ENCODE results near the gene DBP.
"Not testable (repeated sequence)": the region's sequence is repeated elsewhere in the genome, so short reads cannot be mapped to it uniquely, and the experiment has no call there.

DBP gene, protein sequence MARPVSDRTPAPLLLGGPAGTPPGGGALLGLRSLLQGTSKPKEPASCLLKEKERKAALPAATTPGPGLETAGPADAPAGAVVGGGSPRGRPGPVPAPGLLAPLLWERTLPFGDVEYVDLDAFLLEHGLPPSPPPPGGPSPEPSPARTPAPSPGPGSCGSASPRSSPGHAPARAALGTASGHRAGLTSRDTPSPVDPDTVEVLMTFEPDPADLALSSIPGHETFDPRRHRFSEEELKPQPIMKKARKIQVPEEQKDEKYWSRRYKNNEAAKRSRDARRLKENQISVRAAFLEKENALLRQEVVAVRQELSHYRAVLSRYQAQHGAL

DNA sequence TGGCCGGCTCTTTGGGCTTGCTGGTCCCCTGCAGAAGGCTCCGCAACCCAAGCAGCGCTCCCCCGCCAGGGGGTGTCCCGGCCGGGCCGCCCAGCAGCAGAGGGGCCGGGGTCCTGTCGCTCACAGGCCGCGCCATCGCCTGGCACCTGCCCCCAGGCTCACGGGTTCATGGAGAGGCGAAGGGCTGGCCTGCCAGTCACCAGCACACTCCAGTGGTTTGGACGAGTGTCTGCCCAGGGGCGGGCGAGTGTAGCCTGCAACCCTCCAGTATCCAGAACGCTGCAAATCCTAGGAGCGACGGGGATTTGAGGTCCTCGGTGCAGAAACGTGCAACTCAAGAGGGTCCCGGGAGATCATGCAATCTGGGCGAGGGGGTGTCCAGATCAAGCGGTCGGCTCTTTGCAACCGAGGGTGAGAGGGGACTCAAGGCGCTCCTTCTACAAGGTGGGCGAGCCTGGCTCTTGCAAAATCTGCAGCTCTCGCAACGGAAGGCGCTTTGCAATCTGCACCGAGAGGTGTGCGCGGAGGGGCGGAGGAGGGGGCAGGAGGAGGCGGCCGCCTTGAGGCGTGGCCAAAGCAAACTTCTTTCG, at the start of gene DBP:
Gene DBP, minus strand, starts transcription at position 521 of the 590 bp plus-strand sequence. Its CDS starts 385 bp downstream, at position 136.
- DNase-seq (ENCODE audit: low spot score): no peak

DNA sequence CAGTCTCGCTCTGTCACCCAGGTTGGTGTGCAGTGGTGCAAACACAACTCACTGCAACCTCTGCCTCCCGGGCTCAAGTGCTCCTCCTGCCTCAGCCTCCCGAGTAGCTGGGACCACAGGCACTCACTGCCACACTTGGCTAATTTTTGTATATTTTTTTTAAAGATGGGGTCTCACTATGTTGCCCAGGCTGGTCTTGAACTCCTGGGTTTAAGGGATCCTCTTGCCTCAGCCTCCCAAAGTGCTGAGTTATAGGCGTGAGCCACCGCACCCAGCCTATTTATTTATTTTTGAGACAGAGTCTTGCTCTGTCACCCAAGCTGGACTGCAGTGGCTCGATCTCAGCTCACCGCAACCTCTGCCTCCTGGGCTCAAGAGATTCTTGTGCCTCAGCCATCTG, 49.5 kb upstream of the DBP start:
- not testable (repeated sequence) for DNase-seq (ENCODE audit: low spot score)

DNA sequence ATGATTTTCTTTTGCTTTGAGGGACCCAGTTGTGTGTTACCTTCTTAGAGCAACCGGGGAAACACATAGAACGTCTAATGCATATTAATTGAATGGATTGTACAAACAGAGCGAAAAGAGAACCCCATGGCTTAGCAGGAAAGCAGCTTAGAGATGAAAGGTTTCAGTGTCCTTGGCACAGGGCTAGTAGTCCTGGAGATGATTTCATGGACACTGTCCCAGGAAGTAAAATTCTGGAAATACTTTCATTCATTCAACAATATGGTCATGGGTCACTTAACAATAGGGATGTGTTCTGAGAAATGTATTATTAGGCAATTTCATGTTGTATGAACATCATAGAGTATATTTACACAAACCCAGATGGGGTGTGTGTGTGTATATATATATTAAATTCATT, 48.9 kb upstream of the DBP start:
- no peak for DNase-seq (ENCODE audit: low spot score)

DNA sequence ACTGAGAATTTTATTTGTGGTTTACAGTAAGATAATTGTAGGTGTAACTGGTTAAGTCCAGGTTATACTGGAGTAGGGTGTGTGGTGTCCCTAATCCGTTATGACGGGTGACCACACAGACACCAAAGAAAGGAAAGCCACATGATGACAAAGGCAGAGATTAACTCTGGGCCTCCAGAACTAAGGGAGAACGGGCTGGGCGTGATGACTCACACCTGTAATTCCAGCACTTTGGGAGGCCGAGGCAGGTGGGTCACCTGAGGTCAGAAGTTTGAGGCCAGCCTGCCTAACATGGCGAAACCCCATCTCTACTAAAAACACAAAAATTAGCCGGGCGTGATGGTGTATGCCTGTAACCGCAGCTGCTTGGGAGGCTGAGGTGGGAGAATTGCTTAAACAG, 48.4 kb upstream of the DBP start:
- no peak for DNase-seq (ENCODE audit: low spot score)

DNA sequence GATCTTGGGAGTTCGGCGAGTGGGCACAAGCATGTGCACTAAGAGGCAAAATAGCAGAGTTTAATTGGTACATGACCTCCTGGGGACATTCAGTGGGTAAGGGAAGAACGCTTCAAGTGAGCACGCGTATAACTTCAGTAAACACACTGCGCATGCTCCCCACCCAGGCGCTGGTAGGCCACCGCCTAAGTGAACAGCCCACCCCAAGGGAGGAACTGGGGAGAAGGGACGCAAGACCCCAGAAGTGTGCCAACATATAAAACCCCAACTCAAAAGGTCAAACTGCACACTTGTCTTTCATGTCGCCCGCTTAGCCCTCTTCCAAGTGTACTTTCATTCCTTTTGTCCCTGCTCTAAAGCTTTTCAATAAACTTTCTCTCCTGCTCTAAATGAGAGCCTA, 46.2 kb upstream of the DBP start:
- DNase-seq (ENCODE audit: low spot score): no peak

DNA sequence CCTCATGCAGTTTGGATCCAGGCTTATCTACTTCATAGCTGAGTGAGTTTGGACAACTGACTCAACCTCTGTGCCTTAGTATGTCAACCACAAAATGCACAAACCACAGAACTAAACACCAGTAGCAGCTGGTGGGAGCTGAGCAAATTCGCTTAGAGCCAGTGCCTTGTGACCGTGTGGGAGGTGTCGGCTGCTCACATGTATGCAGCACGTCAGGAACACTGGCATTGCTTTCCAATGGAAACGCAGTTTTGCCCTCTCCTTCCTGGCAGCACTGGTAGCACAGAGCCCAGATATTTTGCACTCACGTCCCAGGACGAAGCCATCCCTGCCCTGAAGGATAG, 43.9 kb upstream of the DBP start:
- no peak for DNase-seq (ENCODE audit: low spot score)

DNA sequence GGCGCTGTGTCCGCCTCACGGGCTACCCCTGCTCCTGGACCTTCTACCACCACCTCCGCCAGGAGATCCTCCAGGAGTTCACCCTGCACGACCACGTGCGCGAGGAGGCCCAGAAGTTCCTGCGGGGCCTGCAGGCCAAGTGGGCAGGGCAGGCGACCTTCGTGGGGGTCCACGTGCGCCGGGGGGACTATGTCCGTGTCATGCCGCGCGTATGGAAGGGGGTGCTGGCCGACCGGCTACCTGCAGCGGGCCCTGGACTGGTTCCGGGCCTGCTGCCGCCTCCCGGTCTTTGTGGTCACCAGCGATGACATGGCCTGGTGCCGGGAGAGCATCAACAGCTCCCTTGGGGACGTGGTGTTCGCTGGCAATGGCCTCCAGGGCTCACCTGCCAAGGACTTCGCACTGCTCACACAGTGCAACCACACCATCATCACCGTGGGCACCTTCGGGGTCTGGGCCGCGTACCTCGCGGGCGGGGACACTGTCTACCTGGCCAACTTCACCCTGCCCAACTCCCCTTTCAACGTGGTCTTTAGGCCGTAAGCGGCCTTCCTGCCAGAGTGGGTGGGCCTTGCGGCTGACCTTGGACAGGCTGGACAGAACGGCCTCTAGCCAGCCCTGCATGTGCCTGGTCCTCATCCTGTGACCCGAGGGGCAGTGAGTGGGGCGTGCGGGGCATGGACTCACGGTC, 43.4 kb upstream of the DBP start:
- no peak for DNase-seq (ENCODE audit: low spot score)

DNA sequence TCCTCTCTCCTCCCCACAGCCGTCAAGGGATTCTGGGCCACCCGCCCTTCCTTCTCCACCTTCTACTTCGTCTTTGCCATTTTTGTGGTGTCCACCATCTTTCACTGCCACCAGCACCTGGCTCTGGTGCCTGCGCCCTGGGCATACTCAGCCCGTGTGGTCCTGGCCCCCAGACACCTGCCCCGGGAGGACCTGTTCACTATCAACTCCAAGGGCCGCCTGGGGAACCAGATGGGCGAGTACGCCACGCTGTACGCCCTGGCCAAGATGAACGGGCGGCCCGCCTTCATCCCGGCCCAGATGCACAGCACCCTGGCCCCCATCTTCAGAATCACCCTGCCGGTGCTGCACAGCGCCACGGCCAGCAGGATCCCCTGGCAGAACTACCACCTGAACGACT, 42.8 kb upstream of the DBP start:
- not testable (repeated sequence) for DNase-seq (ENCODE audit: low spot score)

DNA sequence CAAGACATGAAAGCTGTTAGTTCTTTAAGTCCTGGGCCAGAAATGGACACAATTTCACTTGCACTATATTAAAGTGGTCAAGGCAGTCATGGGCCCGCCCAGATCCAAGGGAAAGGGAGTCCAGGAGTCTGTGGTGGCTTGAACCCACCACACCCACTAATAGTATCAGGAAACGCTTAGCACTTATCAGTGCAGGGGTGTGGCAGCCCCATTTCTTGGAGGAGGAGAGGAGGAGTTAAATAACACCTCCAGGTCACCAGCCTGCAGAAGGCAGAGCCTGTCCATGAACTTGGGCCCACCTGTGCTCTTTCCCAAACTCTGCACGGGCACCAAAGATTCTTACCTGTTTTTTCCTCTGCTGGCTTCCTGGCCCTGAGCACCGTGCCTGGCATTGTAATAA, 41.0 kb upstream of the DBP start:
- DNase-seq (ENCODE audit: low spot score): no peak

DNA sequence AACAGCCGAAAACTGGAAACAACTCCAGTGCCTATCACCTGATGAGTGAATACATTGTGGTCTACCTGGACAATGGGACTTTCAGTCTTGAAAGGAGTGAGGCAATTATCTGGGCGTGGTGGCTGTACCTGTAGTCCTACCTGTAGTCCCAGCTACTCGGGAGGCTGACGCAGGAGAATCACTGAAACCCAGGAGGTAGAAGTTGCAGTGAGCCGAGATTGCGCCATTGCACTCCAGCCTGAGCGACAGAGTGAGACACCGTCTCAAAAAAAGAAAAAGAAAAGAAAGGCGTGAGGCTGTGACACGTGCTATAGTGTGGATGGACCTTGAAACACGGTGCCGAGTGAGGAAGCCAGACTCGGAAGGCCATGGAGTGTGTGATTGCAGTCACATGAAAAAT, 39.7 kb upstream of the DBP start:
- no peak for DNase-seq (ENCODE audit: low spot score)

DNA sequence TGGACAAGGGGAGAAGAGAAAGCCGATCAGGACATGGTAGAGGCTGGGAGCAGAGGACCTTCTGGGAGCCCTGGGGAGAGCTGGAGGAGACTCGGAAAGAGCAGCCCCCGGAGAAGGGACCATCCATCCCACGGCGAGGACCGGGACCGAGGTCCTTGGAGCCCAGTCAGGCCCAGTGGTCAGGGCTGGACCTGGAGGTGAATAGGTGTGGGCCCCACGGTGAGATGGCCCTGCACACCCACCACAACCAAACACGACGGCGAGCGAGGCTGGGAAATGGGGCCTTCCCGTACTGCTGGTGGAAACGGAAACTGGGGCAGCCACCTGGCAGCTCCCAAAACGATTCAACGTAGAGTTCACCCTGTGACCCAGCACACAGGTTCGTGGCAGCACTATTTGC, 39.3 kb upstream of the DBP start:
- DNase-seq (ENCODE audit: low spot score): no peak

DNA sequence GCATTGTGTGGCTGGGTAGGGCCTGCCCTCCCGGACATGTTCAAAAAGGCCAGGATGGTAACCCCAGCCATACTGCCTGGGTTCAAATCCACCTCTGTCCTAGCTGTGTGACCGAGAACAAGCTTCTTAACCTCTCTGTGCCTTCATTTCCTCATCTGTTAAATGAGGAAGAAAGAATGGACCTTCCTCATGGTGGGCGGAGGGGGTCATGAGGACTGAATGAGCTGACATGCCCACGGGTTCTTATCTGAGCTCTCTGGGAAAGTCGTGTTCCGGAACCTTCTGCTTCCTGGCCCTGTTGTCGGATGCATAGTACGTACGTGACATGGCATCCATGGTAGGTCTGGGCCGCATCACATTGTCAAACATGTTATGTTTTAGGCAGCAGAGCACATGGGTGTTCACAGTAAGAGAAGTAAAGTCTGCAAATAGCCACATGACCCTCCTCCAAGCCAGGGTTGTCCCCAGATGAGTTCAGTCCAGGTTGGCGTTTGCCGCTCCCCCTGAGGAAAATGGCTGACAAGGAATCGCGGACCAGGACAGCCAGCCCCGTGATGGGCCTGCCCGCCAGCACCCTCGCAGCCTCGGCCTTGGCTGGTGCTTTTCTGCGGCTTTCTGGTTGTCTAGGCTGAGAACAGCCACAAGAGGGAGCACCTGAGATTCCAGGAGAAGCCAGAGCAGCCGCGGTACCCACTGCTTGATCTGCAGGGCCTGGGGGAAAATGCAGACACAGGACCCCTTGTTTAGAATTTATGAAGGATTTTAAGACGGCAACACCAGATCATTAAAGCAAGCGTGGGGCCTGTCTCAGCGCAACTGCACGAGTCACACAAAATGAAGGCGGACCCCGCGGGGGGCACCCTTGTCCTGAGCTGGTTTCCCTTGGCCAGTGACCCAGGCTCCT, 38.0 kb upstream of the DBP start:
- DNase-seq (ENCODE audit: low spot score): peak; percentile 93

DNA sequence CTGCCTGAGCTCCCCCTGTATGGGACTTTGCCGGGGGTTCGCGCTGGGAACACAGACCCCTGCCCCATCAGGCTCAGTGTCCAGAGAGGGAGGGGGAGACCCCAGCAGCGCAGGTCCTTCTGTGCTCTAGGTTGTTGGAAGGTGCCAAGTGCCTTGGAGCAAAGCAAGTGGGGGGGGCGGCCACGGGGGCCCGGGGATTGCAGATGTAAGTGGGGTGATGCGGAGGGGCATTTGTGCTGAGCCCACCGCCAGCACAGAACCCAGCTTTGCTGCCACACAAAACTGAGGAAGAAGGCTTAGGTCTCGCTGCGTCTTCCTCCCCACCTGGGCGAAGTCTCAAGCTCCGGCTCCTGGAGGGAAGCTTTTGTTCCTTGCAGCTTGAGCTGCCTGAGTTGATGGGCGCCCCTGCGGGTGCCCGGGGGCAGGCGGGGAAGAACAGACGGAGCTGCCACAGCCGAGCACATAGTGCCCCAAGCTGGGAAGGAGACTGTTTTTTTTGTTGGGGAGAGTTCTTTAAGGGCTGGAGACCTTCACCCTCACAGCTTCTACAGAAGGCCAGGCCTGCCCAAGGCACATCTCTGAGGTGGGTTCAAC, 37.1 kb upstream of the DBP start:
- no peak for DNase-seq (ENCODE audit: low spot score)

DNA sequence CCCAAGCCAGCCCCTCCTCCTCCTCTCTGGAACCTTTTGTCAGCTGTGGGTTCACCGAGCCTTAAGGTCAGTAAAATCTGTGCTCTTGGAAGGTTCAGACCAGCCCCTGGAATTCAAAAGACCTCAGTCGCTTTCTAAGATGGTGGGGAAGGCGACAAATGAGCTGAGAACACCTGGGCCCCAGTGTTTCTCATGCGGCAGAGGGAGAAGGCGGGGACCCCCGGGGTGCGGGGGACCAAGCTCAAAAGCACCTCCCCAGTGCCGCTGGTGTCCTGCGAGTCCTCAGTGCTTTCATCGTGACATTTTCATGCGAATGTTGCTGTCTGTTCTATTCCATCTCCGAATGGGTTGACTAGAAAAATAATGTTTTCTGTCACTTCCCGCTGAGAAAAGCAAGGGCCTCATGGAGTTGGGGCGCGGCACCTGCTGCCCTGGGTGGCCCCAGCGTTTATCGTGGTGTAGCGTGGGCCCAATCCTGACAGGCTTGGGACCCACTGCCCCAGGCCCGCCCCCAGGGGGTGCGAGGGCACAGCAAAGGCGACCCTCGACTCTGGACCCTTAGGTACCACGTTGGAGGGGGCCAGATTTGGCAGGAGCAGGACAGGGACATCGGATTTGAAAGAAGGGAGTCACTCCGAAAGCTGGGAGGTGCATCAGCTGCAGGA, 36.4 kb upstream of the DBP start:
- DNase-seq (ENCODE audit: low spot score): no peak

DNA sequence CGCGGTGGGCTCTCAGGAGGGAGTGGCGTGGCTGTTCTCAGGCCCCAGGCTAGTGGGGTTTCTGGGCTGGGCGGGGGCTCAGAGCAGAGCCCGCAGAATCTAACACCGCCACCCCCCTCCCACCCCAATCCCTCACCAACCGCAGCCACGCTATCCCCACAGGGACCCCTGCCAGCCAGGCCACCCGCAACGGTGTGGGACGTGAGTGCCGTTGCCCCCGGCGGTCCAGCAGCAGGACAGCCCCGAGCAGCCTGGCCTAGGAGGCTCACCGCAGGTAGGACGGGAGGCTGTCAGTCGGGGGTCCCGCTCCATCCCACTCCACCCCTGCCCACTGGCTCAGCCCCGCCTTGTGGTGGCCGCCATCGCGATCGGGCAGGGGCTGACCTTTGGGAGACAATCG, 35.8 kb upstream of the DBP start, which contains the start of gene NTN5:
Gene NTN5, minus strand, starts transcription at position 24 of the 400 bp plus-strand sequence. CDS start 2,031 bp downstream, outside the sequence.
- DNase-seq (ENCODE audit: low spot score): no peak

DNA sequence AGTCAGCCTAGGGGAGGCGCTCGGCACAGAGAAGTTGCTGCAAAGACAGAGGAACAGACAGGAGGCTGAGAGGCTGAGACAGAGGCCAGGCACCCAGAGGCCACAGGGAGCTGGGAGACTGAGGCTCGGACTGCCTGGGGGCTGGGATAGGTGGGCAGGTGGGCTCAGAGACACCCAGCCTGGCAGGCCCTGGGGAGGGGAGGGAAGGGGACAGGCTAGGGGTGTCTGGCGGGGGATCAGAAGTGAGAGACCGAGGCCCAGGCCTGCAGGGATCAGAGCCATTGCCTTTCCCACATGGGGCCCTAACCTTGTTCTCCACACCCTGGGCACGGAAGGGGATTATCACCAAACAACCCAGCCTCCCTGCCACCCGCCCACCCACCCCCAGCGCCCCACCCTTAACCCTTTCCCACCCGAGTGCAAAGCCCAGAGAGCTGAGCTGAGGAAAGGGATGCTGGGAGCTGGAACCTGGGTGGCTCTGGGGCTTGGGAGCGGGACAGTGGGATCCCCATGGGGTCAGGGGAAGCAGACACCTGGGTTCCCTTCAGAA, 34.3 kb upstream of the DBP start:
- no peak for DNase-seq (ENCODE audit: low spot score)

DNA sequence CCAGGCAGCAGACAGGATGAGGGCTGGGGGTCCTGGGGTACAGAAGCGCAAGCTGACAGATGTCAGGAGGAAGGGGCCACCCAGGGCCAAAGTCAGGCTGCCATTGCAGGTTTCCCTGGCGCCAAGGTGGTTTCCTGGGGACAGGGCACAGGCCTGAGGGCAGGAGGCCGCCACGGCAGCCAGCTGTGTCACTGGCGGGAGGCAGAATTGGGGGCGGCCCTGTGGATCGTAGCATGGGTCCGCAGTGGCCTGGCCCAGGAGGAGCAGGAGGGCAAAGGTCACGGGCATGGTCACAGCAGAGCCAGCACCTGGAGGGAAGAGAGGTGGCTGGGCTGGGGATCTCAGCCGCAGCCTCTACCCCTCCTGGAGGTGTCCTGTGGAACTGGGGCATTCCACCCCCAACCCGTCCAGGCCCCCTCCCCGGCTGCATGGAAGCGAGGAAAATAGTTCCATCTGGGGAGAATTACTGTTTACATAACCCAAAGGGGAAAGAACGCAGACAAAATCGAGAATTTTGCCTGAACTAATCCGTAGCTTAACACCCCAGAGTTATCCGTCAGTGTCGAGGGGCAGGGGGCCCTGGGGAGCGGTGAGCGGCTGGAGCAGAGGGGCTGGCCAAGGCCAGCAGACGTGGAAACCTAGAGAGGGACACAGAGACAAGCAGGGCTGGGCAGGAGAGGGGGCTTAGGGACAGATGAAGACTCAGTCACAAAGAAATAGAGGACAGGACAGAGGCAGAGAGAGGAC, 33.7 kb upstream of the DBP start:
- no peak for DNase-seq (ENCODE audit: low spot score)

DNA sequence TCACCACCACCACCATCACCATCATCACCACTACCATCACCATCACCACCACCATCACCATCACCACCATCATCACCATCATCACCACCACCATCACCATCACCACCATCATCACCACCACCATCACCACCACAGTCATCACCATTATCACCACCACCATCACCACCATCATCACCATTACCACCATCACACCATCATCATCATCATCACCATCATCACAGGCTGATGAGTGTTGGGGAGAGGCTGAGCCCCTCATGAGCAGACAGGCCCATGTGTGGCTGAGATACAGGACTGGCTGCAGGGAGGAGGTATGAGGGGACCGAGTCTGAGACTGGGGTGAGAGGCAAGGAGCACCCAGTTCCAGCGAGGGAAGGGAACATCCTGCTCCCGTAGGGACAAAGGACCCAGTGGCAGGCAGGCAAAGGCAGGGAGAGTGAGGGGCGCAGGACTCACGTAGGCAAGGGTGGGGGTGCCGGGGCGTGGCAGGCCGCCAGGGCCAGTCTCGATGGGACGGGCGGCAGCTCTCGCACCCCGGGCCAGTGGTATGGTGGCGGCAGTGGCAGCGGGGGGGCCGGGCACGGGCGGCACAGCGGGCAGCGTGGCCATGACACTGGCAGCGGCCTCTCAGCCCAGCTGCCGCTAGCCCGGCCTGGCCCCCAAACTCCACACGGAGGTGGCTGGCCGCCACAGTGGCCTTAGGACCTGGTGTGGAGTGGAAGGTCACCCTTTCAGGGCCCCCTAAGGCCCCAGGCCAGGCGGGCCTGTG, 32.9 kb upstream of the DBP start:
- no peak for DNase-seq (ENCODE audit: low spot score)

DNA sequence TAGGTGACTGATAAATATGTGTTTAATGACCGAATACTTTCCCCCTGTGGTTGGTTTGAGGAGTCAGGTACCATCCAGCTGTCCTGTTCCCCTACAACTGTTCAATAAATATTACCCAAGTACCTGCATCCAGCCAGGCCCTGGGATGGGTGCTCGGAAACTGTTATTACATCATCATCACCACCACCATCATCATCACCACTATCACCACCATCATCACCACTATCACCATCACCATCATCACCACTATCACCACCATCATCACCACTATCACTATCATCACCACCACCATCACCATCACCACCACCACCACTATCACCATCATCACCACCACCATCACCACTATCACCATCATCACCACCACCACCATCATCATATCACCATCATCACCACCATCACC, 31.6 kb upstream of the DBP start:
- DNase-seq (ENCODE audit: low spot score): no peak

DNA sequence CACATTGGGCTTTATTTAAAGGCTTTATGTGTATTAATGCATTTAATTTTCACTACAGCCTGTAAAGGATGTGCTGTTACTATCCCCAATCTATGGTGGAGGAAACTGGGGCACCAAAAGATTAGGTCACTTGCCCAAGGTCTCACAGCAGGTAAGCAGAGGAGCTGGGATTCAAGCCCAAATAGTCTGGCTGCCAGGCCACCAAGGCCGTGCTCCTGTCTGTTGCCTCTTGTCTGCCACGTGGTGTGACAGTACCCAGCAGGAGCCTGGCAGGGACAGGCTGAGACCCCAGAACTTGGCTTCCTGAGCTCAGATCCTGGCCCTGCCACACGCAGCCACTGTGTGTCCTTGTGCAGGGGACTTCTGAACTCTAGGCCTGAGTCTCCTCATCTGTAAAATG, 31.2 kb upstream of the DBP start:
- no peak for DNase-seq (ENCODE audit: low spot score)
